Activated CD4-positive, alpha-beta T cell treated with anti-CD3 and anti-CD28 coated beads, Interleukin-2, amount 50 U/mL, for 24 hours (primary cell): Measurements from ENCODE around the gene PLCL2.

Experiments
- DNase-seq, 2 donors: peaks; one replicate each; pipeline ENCODE4 v3.0.0-alpha.2; 2020; ENCODE audit warnings: low read depth in 1 of 2, low spot score in 1 of 2

The PLCL2 gene

DNA sequence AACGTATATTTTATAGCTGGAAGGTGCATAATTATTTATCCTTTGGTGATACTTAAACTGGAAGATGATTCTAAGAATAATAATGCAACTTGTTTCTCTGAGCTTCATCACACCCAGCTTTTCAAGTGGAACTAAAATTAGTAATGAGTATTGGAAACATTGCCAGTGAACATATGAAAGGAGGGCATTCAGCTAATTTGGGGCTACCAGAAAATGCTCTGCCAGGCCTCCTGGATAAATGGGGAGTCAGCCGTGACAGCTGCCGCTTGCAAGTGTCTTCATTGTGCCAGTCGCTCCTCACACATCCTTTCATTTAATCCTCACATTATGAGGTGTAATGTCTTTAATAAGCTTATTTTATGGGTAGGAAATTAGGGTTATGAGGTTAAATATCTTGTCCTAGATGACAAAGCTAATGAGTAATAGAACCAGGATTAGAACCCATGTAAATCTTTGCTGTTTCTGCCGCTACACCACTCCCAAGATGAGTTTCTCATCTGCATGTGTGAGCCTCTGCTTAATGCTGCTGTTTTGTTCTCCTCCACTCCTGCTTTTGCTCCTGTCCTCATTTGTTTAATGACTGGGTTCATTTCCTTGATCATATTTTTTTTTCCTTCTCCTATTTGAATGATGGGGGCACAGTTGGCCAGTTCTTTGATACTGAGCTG is 155.7 kb downstream of the PLCL2 start:
- no peak for DNase-seq

GRCh38 chr3:17040990-17041377 is 156.2 kb downstream of the PLCL2 start:
- no peak for DNase-seq

GRCh38 chr3:17044855-17045254 is 160.1 kb downstream of the PLCL2 start:
- no peak for DNase-seq

DNA sequence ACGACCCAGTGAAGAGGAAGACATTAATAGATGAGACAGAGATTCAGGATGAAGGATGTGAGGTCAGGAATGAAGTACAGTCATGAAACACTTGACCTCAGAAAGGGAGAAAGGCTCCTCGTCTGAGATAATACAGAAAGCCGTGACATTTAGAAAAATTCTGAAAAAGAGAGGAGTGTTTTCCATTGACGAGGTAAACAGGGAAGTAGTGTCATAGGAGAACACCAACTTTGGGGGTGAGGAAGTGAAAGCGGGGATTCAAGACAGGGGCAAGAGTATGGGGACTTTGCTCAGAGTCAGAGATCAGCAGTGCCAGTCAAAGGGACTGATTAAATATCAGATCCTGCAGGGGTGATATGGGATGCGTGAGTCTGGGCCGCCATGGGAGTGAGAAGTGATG is 160.9 kb downstream of the PLCL2 start:
- DNase-seq = no peak

- no peak for DNase-seq
Measured at GRCh38 chr3:17046623-17047022, 161.9 kb downstream of the PLCL2 start.

GRCh38 chr3:17047162-17047561 is 162.4 kb downstream of the PLCL2 start:
- DNase-seq = no peak

DNA sequence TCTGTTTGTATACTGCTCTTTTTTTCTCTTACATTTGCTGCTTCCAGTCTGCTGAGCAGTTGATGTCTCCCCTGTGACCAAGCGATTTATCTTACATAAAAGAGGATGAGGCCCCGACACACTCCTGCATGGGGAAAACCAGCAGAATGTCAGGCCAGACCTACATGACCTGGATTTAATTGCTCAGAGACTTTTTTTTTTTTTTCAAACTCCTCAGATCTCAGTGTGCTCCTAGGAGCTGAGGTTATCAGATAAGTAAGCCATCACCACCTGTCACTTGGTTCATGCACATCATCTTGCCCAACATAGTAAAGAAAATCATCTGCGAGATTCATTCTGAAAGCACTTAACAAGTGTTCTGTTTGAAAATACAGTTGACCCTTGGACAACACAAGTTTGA is 163.1 kb downstream of the PLCL2 start:
- DNase-seq = no peak

DNA sequence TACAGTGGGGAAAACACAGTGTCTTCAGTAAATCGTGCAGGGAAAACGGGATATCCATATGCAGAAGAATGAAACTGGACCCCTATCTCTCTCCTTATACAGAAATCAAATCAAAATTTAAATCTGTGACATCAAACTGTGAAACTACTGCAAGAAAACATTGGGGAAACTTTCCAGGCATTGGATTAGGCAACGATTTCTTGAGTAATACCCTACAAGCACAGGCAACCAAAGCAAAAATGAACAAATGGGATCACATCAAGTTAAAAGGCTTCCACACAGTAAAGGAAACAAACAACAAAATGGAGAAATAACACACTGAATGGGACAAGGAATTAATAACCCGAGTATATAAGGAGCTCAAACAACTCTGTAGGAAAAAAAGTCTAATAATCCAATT is 165.3 kb downstream of the PLCL2 start:
- DNase-seq = no peak

GRCh38 chr3:17050506-17050905 is 165.8 kb downstream of the PLCL2 start:
- DNase-seq = no peak

- no peak for DNase-seq
Measured at GRCh38 chr3:17052363-17052762, 167.6 kb downstream of the PLCL2 start.

DNA sequence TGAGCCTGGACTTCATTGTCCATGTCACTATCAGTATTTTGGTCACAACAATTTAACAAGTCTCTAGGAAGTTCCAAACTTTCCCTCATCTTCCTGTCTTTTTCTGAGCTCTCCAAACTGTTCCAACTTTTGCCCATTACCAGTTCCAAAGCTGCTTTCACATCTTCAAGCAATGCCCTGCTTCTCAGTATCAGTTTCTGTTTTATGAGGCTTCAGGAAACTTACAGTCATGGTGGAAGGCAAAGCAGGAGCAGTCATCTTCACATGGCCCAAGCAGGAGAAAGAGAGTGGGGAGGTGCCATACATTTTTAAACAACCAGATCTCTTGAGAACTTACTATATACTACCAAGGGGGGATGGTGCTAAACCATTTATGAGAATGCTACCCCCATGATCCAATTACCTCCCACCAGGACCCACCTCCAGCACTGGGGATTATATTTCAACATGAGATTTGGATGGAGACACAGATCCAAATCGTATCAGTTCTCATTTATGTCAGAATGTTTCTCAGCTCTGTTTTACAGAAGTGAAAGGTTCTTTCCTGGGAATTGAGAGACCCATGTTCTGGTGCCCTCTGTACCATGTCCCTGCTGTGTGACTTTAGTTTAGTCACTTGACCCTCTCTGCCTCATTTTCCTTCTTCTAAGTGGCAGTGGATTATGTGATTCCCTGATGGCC is 169.7 kb downstream of the PLCL2 start:
- DNase-seq = no peak

DNA sequence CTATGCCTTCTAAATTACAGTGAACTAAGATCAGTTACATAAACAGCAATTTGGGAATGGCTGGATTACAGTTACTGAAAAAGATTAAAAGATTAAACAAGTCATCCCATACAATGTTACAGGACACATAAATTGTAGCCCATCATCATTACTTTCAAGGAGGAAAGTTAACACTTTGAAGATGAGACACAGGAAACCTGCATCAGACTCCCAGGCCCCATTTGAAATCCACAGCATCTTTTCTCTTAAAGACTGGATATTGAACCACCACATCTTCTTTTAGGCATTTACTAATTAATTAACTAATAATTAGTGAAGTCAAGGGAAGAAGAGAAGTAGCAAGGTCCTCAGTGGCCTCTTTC is 170.2 kb downstream of the PLCL2 start:
- no peak for DNase-seq

GRCh38 chr3:17055374-17056276 is 170.9 kb downstream of the PLCL2 start:
- no peak for DNase-seq

GRCh38 chr3:17057321-17057720 is 172.6 kb downstream of the PLCL2 start:
- no peak for DNase-seq

DNA sequence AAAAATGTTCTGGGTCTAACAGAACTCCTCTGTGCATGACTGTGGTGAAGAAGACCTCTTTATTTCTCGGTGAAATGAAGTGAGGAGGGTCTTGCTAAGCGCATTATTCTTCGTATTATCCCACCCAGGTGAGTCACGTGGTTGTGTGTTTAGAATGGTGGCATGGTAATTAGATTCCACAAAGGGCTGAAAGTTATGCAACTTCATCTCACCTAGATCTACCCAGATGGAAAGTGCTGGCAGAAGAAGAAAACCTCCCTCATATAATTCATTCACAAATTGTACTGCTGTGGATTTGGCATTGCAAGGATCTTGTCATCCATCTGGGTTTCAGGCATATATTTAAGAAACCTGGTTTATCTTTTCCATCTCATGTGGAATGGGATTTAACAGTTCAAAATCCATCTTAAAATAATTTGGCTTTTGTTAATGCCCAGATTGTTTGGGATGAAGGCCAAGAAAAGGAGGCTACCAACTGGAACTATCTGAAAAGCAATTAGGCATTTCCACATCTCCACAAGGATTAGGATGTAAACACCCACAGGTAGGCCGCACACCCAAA is 175.3 kb downstream of the PLCL2 start:
- no peak for DNase-seq

DNA sequence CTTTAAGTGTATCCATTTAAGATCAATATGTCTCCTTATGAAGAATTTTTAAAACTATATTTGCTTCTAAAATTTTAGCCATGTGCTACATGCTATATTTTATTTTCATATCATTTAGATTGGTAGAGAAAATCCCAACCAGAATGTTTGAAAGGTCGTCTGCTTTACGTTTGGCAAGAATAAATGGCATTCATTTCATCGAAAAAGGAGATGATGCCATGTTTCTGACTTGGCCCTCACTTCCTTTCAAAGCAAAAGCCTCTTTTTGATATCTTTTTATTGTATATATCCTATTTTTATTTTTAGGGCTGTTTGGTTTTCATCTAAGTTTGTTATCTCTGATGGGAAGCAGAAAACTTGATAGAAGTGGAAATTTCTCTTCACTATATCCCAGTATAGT is 176.2 kb downstream of the PLCL2 start:
- DNase-seq = no peak

DNA sequence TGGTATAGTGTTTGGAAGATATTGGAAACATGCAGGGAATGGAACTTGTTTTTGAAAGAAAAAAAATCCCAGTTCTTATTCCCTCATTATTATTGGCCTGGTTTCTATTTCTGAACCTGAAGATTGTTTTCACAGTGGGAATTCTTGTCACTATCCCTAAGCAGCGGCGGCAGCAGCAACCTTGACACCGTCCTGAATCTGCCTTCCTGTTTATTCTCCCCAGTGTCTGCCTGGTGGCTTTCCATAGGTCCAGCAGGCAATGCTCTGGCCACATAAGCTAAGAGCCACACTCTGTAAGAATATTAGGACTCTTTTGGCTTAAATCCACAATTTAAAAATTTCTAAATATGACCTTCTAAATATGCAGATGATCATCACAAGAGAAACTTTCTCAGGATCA is 178.0 kb downstream of the PLCL2 start:
- DNase-seq = no peak

GRCh38 chr3:17063596-17063995 is 178.8 kb downstream of the PLCL2 start:
- no peak for DNase-seq

DNA sequence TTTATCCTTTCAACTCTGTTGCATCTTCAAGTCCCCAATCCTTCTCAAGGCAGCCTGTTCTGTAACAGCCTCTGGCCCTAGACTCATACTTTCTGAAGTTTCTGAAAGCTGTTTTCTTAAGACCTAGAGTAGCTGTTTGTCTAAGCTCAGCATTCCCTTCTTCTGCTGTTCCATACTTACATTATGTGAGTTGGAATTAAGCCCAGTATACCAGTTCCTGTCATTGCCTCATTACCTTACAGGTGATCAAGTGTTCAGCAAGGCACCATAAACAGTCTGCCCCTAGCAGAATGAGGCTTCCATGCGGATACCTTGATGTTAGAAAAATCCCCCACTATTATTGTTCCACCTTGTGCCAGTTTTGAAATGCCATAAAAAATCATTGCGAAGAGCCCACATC is 180.6 kb downstream of the PLCL2 start:
- no peak for DNase-seq

DNA sequence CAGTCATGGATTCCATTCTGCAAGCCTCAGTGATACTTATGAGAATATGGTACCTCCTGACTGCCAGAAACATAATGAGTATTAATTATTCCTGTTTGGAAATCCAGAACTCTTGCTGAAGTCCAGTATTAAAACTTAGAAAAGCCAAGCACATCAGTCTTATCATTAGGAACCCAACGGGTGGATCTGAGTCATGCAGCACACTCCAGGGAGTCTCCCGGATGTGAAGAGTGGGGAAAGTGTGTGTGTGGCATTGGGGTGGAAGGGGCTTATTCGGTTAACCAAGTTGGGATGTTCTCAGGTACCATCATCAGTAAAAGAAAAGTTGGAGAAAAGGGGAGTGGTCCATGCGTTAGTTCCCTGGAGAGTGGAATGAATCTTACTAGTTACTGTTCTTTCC is 181.1 kb downstream of the PLCL2 start:
- no peak for DNase-seq

- no peak for DNase-seq
Measured at GRCh38 chr3:17069754-17070153, 185.0 kb downstream of the PLCL2 start.
